HG02763 (cell line): ENCODE results near the gene IL11RA.

ENCODE experiments used
- ATAC-seq: cut with Tn5 transposase; IDR thresholded peaks from one replicate; pipeline ENCODE4 v1.9.1; 2021; ENCODE audit warnings: mild to moderate bottlenecking, moderate library complexity; ENCODE audit not compliant: unreplicated experiment

IL11RA gene

GRCh38 chr9:34651876-34652601, at the start of gene IL11RA:
Gene IL11RA (plus strand): TSS chr9:34652185. CDS start chr9:34655218, 3,033 bp downstream.
- ATAC-seq: no peak

- ATAC-seq: peak; percentile 66
These were observed 48.3 kb upstream of the IL11RA start for GRCh38 chr9:34603610-34604231.

GRCh38 chr9:34606190-34606589, 45.8 kb upstream of the IL11RA start:
- ATAC-seq: no peak

GRCh38 chr9:34606905-34607304, 45.1 kb upstream of the IL11RA start:
- ATAC-seq: no peak

- ATAC-seq: no peak
These were observed 44.7 kb upstream of the IL11RA start for GRCh38 chr9:34607331-34607730.

- no peak for ATAC-seq
These were observed 41.4 kb upstream of the IL11RA start for GRCh38 chr9:34610434-34611206.

- ATAC-seq: no peak
These were observed 40.7 kb upstream of the IL11RA start for GRCh38 chr9:34611251-34611810.

GRCh38 chr9:34611811-34612787, 39.9 kb upstream of the IL11RA start, which contains the start of gene RPP25L:
Gene RPP25L (minus strand): TSS chr9:34612097. CDS start chr9:34611296, 801 bp downstream.
- ATAC-seq: peak; percentile 81

- no peak for ATAC-seq
These were observed 39.1 kb upstream of the IL11RA start for GRCh38 chr9:34612788-34613390.

- ATAC-seq: no peak
These were observed 36.9 kb upstream of the IL11RA start for GRCh38 chr9:34615132-34615531.

GRCh38 chr9:34620061-34620994, 31.7 kb upstream of the IL11RA start, which contains the start of gene DCTN3:
Gene DCTN3 (minus strand): TSS chr9:34620495. CDS start chr9:34620464, 31 bp downstream.
- ATAC-seq: peak; percentile 99

- ATAC-seq: no peak
These were observed 28.4 kb upstream of the IL11RA start for GRCh38 chr9:34623374-34624235.

- ATAC-seq: no peak
These were observed 27.4 kb upstream of the IL11RA start for GRCh38 chr9:34624475-34625185.

GRCh38 chr9:34625186-34625486, 26.8 kb upstream of the IL11RA start:
- no peak for ATAC-seq

GRCh38 chr9:34627716-34628655, 24.0 kb upstream of the IL11RA start:
- no peak for ATAC-seq
